T-helper 17 cell (primary cell): ENCODE results near the gene PSPH. TPM values are rescaled to one million over a fixed set of nuclear protein-coding genes. Genes with fewer than 3 reads are reported as not detected.
A peak's percentile ranks its signal among the peaks of the same experiment; 100 is the strongest.
"Not testable (repeated sequence)": the region's sequence is repeated elsewhere in the genome, so short reads cannot be mapped to it uniquely, and the experiment has no call there.

Source experiments
- ATAC-seq: fragments of 150-1000 bp; cut with Tn5 transposase; 2 replicates; pipeline ENCODE4 v1.10.0; 2021; ENCODE audit warnings: mild to moderate bottlenecking, moderate library complexity
- DNase-seq, 3 donors: peaks; one replicate each; pipeline versions ENCODE4 v3.0.0 to v3.0.0-alpha.2; 2020 to 2021
- H3K9me3 ChIP-seq: one replicate; pipeline ENCODE4 v1.7.0; 2013; ENCODE audit warnings: low read length, mild to moderate bottlenecking; ENCODE audit not compliant: control insufficient read depth, poor library complexity, severe bottlenecking
- H3K27ac Mint-ChIP-seq: one replicate; pipeline ENCODE4 v1.8.0; 2022; ENCODE audit warnings: mild to moderate bottlenecking, moderate library complexity, mixed read lengths
- H3K27me3 Mint-ChIP-seq: one replicate; pipeline ENCODE4 v1.8.0; 2022; ENCODE audit warnings: mixed read lengths
- H3K36me3 Mint-ChIP-seq: one replicate; pipeline ENCODE4 v1.8.0; 2022; ENCODE audit warnings: low read depth, mixed read lengths
- H3K4me1 Mint-ChIP-seq: one replicate; pipeline ENCODE4 v1.8.0; 2022; ENCODE audit warnings: mild to moderate bottlenecking, mixed read lengths
- H3K4me3 Mint-ChIP-seq: one replicate; pipeline ENCODE4 v1.8.0; 2022; ENCODE audit warnings: mild to moderate bottlenecking, moderate library complexity, mixed read lengths
- total RNA-seq, 4 donors: library from RNA in 2 of 4; stranded (reverse) in 2 of 4; gene quantifications; one replicate each; pipeline ENCODE4 v1.2.3 and lab custom pipeline; 2022 to 2026

The PSPH gene
- total RNA-seq, 2 donors from 2014 or later = 1.4 to 2.4 TPM

GRCh38 chr7:56048245-56048644, 3.0 kb downstream of the PSPH start:
- H3K27me3 Mint-ChIP-seq = no peaks in the 10 kb centered on the region
- DNase-seq (no peak), ATAC-seq (no peak)
- H3K36me3 Mint-ChIP-seq = no peaks in the 10 kb centered on the region
- no peak overlapping the region for H3K4me3 Mint-ChIP-seq
- H3K9me3 ChIP-seq = no peaks in the 10 kb centered on the region
- no peak overlapping the region for H3K27ac Mint-ChIP-seq
- peaks cover 13% of the 10 kb centered on the region for H3K4me1 Mint-ChIP-seq

DNA sequence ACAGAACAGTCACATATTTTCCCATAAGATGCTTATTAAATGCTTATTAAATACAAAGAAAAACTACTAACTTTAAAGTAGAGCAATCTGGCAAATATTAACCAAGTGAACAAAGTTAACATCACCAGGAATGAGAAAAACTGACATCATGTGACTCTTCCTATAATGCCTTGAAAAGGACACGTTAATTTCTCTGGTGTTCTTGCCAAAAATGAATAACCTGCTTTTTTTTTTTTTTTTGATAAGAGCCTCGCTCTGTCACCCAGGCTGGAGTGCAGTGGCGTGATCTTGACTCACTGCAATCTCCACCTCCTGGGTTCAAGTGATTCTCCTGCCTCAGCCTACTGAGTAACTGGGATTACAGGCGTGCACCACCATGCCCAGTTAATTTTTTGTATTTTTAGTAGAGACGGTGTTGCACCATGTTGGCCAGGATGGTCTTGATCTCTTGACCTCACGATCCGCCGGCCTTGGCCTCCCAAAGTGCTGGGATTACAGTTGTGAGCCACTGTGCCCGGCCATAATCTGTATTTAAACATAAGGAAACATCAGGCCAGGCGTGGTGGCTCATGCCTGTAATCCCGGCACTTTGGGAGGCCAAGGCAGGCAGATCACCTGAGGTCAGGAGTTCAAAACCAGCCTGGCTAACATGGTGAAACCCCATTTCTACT, 3.7 kb downstream of the PSPH start:
- not testable (repeated sequence) for ATAC-seq, H3K27me3 Mint-ChIP-seq, H3K27ac Mint-ChIP-seq, H3K4me3 Mint-ChIP-seq, DNase-seq, H3K36me3 Mint-ChIP-seq, H3K9me3 ChIP-seq
- H3K4me1 Mint-ChIP-seq = peaks cover 13% of the 10 kb centered on the region

GRCh38 chr7:56046721-56047445, 4.4 kb downstream of the PSPH start:
- Mint-ChIP-seq H3K4me3 (no peak overlapping the region), H3K27ac (no peak overlapping the region), H3K27me3 (no peaks in the 10 kb centered on the region), H3K4me1 (peaks cover 10% of the 10 kb centered on the region), H3K36me3 (no peaks in the 10 kb centered on the region)
- H3K9me3 ChIP-seq = no peaks in the 10 kb centered on the region
- DNase-seq = no peak
- ATAC-seq = no peak

- H3K4me3 Mint-ChIP-seq, H3K36me3 Mint-ChIP-seq, H3K27me3 Mint-ChIP-seq, H3K27ac Mint-ChIP-seq, H3K4me1 Mint-ChIP-seq, DNase-seq, H3K9me3 ChIP-seq, ATAC-seq: not testable (repeated sequence)
Measured at GRCh38 chr7:56045758-56046157, 5.5 kb downstream of the PSPH start.

GRCh38 chr7:56040730-56041129, 10.5 kb downstream of the PSPH start:
- no peaks in the 10 kb centered on the region for H3K9me3 ChIP-seq
- no peak for DNase-seq
- Mint-ChIP-seq H3K36me3 (no peaks in the 10 kb centered on the region), H3K27ac (no peak overlapping the region), H3K4me1 (no peaks in the 10 kb centered on the region), H3K4me3 (no peak overlapping the region), H3K27me3 (no peaks in the 10 kb centered on the region)
- ATAC-seq = no peak

DNA sequence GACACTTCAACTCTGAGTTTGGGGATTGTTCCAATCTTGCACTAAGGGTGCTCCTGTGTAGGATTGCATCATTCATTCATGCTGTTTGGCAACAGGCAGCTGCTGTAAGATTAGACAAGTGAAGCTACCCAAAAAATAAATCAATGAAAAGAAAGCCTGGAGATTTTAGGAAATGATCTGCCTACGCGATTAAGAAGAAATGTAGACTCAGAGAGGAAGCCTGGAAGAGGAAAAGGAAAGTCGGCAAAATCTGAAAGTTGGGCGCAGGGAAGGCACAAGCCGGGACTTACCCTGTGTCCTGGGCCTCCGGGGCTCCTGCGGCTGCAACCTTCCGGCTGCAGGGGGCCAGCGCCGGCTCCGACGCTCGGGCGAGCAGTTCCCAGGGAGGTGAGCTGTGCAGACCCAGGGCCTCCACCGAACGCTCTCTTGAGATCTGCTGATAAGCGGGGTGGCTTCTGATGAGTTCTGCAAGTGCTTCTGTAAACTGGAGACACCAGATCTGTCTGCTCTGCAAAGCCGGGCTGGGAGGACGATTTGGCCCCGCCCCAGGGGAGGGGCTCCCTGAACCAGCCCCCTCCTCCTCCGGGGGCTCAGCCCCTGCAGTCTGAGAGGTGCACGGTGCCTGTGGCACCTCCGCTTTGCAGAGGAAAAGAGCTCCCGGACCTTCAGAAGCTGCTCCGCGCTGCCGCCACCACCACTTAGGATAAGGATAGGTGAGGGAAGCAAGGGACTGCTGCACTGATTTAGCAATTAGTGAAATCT, 17.4 kb downstream of the PSPH start:
- DNase-seq (peak; percentile 53 to 67 (median 64)), ATAC-seq (peak; percentile 95)
- H3K4me1 Mint-ChIP-seq = peaks cover 9% of the 10 kb centered on the region
- peak overlapping the region; percentile 93 for H3K4me3 Mint-ChIP-seq
- H3K9me3 ChIP-seq = no peaks in the 10 kb centered on the region
- H3K27ac Mint-ChIP-seq = no peak overlapping the region
- no peaks in the 10 kb centered on the region for H3K27me3 Mint-ChIP-seq
- H3K36me3 Mint-ChIP-seq = no peaks in the 10 kb centered on the region

DNA sequence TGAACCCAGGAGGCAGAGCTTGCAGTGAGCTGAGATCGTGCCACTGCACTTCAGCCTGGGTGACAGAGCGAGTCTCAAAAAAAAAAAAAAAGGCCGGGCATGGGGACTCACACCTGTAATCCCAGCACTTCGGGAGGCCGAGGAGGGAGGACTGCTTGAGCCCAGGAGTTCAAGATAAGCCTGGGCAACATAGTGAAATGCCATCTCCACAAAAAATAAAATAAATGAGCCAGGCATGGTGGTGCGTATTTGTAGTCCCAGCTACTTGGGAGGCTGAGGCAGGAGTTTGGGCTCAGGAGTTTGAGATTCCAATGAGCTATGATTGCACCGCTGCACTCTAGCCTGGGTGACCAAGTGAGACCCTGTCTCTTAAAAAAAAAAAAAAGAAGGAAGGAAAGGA, 18.7 kb downstream of the PSPH start:
- H3K4me3 Mint-ChIP-seq, H3K4me1 Mint-ChIP-seq, H3K36me3 Mint-ChIP-seq, DNase-seq, H3K27ac Mint-ChIP-seq, ATAC-seq, H3K27me3 Mint-ChIP-seq, H3K9me3 ChIP-seq: not testable (repeated sequence)

DNA sequence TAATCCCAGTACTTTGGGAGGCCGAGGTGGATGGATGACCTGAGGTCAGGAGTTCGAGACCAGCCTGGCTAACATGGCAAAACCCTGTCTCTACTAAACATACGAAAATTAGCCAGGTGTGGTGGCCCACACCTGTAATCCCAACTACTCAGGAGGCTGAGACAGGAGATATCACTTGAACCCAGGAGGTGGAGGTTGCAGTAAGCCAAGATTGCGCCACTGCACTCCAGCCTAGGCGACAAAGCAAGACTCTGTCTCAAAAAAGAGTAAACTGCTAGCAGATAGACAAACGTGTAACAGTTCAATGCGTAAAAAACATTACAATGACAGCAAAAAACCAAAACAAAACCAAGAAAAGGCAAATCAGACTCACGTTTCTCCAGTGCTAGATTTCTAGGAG, 19.7 kb downstream of the PSPH start:
- not testable (repeated sequence) for H3K36me3 Mint-ChIP-seq, ATAC-seq, H3K27me3 Mint-ChIP-seq, DNase-seq, H3K27ac Mint-ChIP-seq, H3K4me1 Mint-ChIP-seq, H3K4me3 Mint-ChIP-seq, H3K9me3 ChIP-seq

DNA sequence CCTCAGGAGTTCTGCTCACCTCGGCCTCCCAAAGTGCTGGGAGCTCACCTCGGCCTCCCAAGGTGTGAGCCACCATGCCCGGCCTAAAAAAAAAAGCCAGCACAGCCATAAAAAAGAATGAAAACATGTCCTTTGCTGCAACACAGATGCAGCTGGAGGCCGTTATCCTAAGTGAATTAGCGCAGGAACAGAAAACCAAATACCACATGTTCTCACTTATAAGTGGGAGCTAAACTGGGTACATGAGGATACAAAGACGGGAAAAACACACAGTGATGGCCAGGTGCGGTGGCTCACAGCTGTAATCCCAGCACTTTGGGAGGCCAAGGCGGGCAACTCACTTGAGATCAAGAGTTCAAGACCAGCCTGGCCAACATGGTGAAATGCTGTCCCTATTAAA, 20.9 kb downstream of the PSPH start:
- Mint-ChIP-seq H3K4me1 (peaks cover 9% of the 10 kb centered on the region), H3K4me3 (no peak overlapping the region), H3K36me3 (no peaks in the 10 kb centered on the region), H3K27ac (no peak overlapping the region), H3K27me3 (no peaks in the 10 kb centered on the region)
- no peaks in the 10 kb centered on the region for H3K9me3 ChIP-seq
- ATAC-seq (no peak), DNase-seq (no peak)

DNA sequence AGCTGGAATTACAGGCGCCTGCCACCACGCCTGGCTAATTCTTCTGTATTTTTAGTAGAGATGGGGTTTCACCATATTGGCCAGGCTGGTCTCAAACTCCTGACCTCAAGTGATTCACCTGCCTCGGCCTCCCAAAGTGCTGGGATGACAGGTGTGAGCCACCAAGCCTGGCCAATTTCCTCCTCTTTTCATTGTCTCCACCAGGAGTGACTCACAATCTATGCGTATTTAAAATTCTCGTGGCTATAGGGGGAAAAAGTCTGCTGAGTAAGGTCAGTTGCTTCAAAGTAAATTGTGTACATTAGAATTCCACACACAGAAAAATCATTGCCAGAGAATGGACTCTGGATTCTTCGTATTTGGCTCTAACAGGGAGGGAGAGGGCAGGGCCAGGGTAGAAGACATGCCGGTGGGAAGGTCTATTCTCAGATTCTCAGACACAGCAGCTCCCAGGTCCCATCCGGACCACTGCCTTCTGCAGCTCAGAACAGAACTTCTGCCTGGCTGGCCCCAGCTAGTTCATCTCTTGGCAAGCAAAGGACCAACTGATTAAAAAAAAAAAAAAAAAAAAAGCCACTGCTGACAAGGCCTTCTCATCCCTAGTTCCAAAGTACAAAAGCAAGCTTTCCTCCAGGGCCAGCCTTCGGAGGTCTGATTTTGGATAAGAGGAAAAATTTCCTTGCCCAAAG, 22.2 kb downstream of the PSPH start:
- Mint-ChIP-seq H3K27me3 (no peaks in the 10 kb centered on the region), H3K4me1 (peaks cover 11% of the 10 kb centered on the region), H3K36me3 (no peaks in the 10 kb centered on the region), H3K27ac (no peak overlapping the region), H3K4me3 (no peak overlapping the region)
- no peaks in the 10 kb centered on the region for H3K9me3 ChIP-seq
- no peak for DNase-seq
- ATAC-seq = no peak

DNA sequence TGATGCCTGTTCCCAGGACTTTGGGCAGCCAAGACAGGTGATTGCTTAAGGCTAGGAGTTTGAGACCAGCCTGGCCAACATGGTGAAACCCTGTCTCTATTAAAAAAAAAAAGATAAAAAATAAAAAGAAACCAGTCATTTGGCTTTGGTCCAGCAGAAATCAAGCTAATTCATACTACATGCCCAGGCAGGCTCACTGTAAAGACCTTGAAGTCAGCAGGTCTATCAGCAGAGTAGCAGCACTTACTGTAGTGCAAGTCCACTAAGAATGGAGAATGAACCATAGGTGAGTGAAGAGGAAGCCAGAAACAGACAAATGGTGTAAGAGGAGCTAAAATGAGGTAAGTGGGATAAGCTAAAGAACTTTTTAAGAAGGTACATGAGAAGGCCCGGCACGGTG, 24.7 kb downstream of the PSPH start:
- Mint-ChIP-seq H3K4me3 (no peak overlapping the region), H3K27me3 (no peaks in the 10 kb centered on the region), H3K36me3 (no peaks in the 10 kb centered on the region), H3K4me1 (peaks cover 3% of the 10 kb centered on the region), H3K27ac (no peak overlapping the region)
- no peaks in the 10 kb centered on the region for H3K9me3 ChIP-seq
- DNase-seq (no peak), ATAC-seq (no peak)

- Mint-ChIP-seq H3K27ac (no peak overlapping the region), H3K27me3 (no peaks in the 10 kb centered on the region), H3K4me1 (peaks cover 3% of the 10 kb centered on the region), H3K4me3 (no peak overlapping the region), H3K36me3 (no peaks in the 10 kb centered on the region)
- DNase-seq = no peak
- ATAC-seq = no peak
- no peaks in the 10 kb centered on the region for H3K9me3 ChIP-seq
Measured at GRCh38 chr7:56023500-56023899, 27.7 kb downstream of the PSPH start.

DNA sequence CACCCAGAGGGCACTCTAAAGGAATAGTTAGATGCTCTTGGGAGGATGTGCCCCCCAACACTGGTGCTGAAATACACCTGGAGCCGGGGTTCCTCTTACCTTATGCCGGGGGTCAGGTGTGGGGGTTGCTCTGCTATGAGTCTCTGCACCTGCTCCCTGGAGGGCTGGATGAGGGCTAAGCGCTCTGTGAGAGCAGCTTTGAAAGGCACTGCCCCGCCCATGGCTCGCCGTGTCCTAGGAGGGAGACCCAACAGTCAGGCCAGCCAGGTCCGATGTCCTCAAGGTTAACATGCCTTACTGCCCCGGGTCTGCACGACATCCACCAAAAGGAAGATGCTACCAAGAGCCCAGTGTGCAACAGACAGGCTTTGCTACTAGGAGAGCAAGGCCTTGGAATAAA, 31.7 kb downstream of the PSPH start:
- Mint-ChIP-seq H3K4me1 (peaks cover 2% of the 10 kb centered on the region), H3K27ac (no peak overlapping the region), H3K36me3 (no peaks in the 10 kb centered on the region), H3K4me3 (no peak overlapping the region), H3K27me3 (no peaks in the 10 kb centered on the region)
- DNase-seq (no peak), ATAC-seq (no peak)
- H3K9me3 ChIP-seq = no peaks in the 10 kb centered on the region
